ENCODE results near the gene ZSCAN5A. TPM values are rescaled to one million over a fixed set of nuclear protein-coding genes. Genes with fewer than 3 reads are reported as not detected.

Gene ZSCAN5A
- total RNA-seq, 4 donors from 2014 or later: 5.9 to 10.0 (median 7.0) TPM

DNA sequence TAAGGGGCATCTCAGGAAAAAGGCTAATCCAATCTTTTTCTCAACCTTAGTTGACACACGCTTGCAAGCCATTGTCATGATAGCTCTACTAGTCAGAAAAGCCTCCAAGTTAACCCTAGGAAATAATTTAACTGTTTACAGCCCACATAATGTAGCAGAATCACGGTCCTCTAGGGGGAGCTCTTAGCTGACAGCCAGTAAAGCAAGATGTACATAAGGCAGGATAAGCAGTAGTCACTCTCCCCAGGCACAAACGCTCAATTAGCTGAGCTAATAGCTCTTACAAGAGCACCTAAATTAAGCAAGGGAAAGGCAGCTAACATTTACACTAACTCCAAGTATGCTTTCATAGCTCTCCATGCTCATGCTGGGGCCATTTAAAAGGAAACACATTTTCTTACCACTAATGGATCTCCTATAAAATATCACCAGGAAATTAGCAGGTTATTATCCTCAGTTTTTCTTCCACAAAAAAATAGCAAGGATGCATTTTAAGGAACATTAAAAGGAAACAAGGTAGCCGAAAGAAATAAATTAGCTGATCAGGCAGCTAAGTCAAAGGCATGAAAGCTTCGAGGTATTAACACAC, 33.7 kb upstream of the ZSCAN5A start:
- TF ChIP-seq, protein P1, sequence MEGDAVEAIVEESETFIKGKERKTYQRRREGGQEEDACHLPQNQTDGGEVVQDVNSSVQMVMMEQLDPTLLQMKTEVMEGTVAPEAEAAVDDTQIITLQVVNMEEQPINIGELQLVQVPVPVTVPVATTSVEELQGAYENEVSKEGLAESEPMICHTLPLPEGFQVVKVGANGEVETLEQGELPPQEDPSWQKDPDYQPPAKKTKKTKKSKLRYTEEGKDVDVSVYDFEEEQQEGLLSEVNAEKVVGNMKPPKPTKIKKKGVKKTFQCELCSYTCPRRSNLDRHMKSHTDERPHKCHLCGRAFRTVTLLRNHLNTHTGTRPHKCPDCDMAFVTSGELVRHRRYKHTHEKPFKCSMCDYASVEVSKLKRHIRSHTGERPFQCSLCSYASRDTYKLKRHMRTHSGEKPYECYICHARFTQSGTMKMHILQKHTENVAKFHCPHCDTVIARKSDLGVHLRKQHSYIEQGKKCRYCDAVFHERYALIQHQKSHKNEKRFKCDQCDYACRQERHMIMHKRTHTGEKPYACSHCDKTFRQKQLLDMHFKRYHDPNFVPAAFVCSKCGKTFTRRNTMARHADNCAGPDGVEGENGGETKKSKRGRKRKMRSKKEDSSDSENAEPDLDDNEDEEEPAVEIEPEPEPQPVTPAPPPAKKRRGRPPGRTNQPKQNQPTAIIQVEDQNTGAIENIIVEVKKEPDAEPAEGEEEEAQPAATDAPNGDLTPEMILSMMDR (IDR thresholded peaks at IDR 0.05; ENCODE audit: low read depth): no peak

GRCh38 chr19:56347163-56347778, 32.6 kb upstream of the ZSCAN5A start:
- TF ChIP-seq, protein P1 (IDR thresholded peaks at IDR 0.05; ENCODE audit: low read depth): no peak

- TF ChIP-seq, protein P1 (IDR thresholded peaks at IDR 0.05; ENCODE audit: low read depth): no peak
Observed at GRCh38 chr19:56341948-56342347, 27.3 kb upstream of the ZSCAN5A start.

DNA sequence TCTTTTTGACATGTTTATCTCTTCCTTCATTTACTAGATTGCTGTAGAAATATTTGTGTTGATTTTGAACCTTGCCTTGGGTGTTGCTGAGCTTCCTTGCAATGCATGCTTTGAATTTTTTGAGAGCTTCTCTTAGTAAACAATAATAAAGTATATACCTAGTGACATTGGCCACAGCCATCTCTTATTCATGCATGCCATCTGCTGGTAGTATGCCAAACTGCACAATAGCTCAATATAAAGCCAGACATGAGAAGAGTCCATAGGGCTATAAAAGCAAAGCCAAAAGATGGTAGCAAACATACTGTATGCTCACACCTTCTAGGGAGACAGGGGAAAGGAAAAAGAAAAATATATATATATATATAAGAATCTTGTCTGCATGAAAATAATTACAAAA, 18.9 kb upstream of the ZSCAN5A start:
- TF ChIP-seq, protein P1 (IDR thresholded peaks at IDR 0.05; ENCODE audit: low read depth): no peak

- TF ChIP-seq, protein P1 (IDR thresholded peaks at IDR 0.05; ENCODE audit: low read depth): no peak
Observed at GRCh38 chr19:56332695-56333094, 18.1 kb upstream of the ZSCAN5A start.

GRCh38 chr19:56324436-56324835, 9.8 kb upstream of the ZSCAN5A start:
- TF ChIP-seq, protein P1 (IDR thresholded peaks at IDR 0.05; ENCODE audit: low read depth): no peak

GRCh38 chr19:56321989-56322440, 7.4 kb upstream of the ZSCAN5A start:
- TF ChIP-seq, protein P1 (IDR thresholded peaks at IDR 0.05; ENCODE audit: low read depth): no peak

Data from subcutaneous adipose tissue (tissue), 4 donors.